Myocyte (in vitro differentiated cells): Measurements from ENCODE around the gene GPRC5D. TPM values are rescaled to one million over a fixed set of nuclear protein-coding genes. Genes with fewer than 3 reads are reported as not detected.

Source experiments
- microRNA counts: library from miRNA; unstranded; fragments of <30 nt; microRNA quantifications from one replicate; lab custom pipeline; 2016
- total RNA-seq: library from RNA; depleted of rRNA; stranded (reverse); fragments of >200 nt; gene quantifications from 2 replicates; pipeline ENCODE4 v1.2.3, GENCODE V29; 2014

The GPRC5D gene
- total RNA-seq, 1 donor from 2014 or later, result not detected

MicroRNAs encoded within 50 kb of the gene (microRNA counts, 767-probe panel; counts per million panel counts)
- microRNA hsa-miR-614 (lab: Ali Mortazavi, UCI), result not detected

Other genes with a start within 250 kb of the GPRC5D start
- 40.4 and 41.4 TPM in 2 replicates for gene CDKN1B, start 234.8 kb downstream of the GPRC5D start, total RNA-seq
- 5.1 and 6.4 TPM in 2 replicates for gene APOLD1, start 166.5 kb downstream of the GPRC5D start, total RNA-seq
- gene DDX47, start 138.8 kb downstream of the GPRC5D start, total RNA-seq, result 57.4 and 63.7 TPM in 2 replicates
- gene GPRC5A, start 60.6 kb downstream of the GPRC5D start, total RNA-seq, result 0.42 and 1.4 TPM in 2 replicates
- gene HEBP1, start 48.1 kb upstream of the GPRC5D start, total RNA-seq, result 3.5 and 5.9 TPM in 2 replicates
- 4.1 and 6.1 TPM in 2 replicates for gene FAM234B, start 92.2 kb upstream of the GPRC5D start, total RNA-seq
- gene GSG1, start 151.5 kb upstream of the GPRC5D start, total RNA-seq, result 2.3 TPM in 2 replicates
- gene EMP1, start 244.6 kb upstream of the GPRC5D start, total RNA-seq, result 54.9 and 141 TPM in 2 replicates